IMR-90 (cell line): ENCODE results near the gene STOX2. TPM values are rescaled to one million over a fixed set of nuclear protein-coding genes. Genes with fewer than 3 reads are reported as not detected.

Source experiments
- ATAC-seq: fragments of 200-7000 bp; cut with Tn5 transposase; 2 replicates; pipeline ENCODE4 v1.9.1; 2020; ENCODE audit warnings: low read depth, mild to moderate bottlenecking, moderate library complexity
- BruUV-seq: library from RNA; stranded (reverse); fragments of 400-500 nt; replicated peaks from 2 replicates; lab custom pipeline; 2021; lab: Mats Ljungman, UMichigan
- CTCF ChIA-PET: fragments of 300-600 bp; formaldehyde crosslinking; extraction: SDS; loops from one replicate; lab custom pipeline; 2021; ENCODE audit warnings: antibody characterized with exemption; lab: Yijun Ruan, JAX
- POLR2A ChIA-PET: fragments of 300-600 bp; sonication (Branson Sonifier 250); formaldehyde crosslinking; loops from one replicate; lab custom pipeline; 2022; ENCODE audit warnings: antibody characterized with exemption; ENCODE audit not compliant: unreplicated experiment; lab: Charles Lee
- DNase-seq: peaks from one replicate; pipeline ENCODE4 v3.0.0; 2013
- H2AFZ ChIP-seq: replicated peaks from 2 replicates; pipeline ENCODE3; 2013; ENCODE audit warnings: low read length, mild to moderate bottlenecking; ENCODE audit not compliant: poor library complexity
- H2AK5ac ChIP-seq: 2 replicates; pipeline ENCODE4 v1.6.1; 2013; ENCODE audit warnings: low read depth, low read length, inconsistent platforms
- H2AK9ac ChIP-seq: replicated peaks from 2 replicates; pipeline ENCODE3; 2013; ENCODE audit warnings: mild to moderate bottlenecking, low read depth, low read length, moderate library complexity; ENCODE audit not compliant: poor library complexity
- H2BK120ac ChIP-seq: 2 replicates; pipeline ENCODE4 v1.6.1; 2013; ENCODE audit warnings: low read depth, low read length, inconsistent platforms
- H2BK15ac ChIP-seq: 3 replicates; pipeline ENCODE4 v1.6.1; 2013; ENCODE audit warnings: low read depth, low read length, inconsistent platforms
- H2BK20ac ChIP-seq: 2 replicates; pipeline ENCODE4 v1.6.1; 2013; ENCODE audit warnings: low read depth, mild to moderate bottlenecking, inconsistent platforms, low read length, moderate library complexity
- H2BK5ac ChIP-seq: 2 replicates; pipeline ENCODE4 v1.6.1; 2013; ENCODE audit warnings: mild to moderate bottlenecking, low read depth, low read length, inconsistent platforms; ENCODE audit not compliant: poor library complexity, severe bottlenecking
- H3K14ac ChIP-seq: replicated peaks from 2 replicates; pipeline ENCODE4 v1.6.1; 2013; ENCODE audit warnings: low read depth, low read length, inconsistent platforms
- H3K18ac ChIP-seq: 2 replicates; pipeline ENCODE4 v1.6.1; 2013; ENCODE audit warnings: low read depth, low read length, control low read depth
- H3K23ac ChIP-seq: 2 replicates; pipeline ENCODE4 v1.6.1; 2013; ENCODE audit warnings: low read depth, low read length, inconsistent platforms
- H3K27ac ChIP-seq: 2 replicates; pipeline ENCODE4 v1.5.1; 2013; ENCODE audit warnings: mild to moderate bottlenecking, control low read depth, low read length; ENCODE audit not compliant: insufficient read depth
- H3K27me3 ChIP-seq: 2 replicates; pipeline ENCODE4 v1.6.1; 2013; ENCODE audit warnings: low read length; ENCODE audit not compliant: control insufficient read depth, insufficient read depth
- H3K36me3 ChIP-seq: 2 replicates; pipeline ENCODE4 v1.6.1; 2013; ENCODE audit warnings: low read length, mixed read lengths; ENCODE audit not compliant: control insufficient read depth, insufficient read depth
- H3K4ac ChIP-seq: 2 replicates; pipeline ENCODE4 v1.6.1; 2013; ENCODE audit warnings: low read depth, low read length, inconsistent platforms
- H3K4me1 ChIP-seq: 2 replicates; pipeline ENCODE4 v1.6.1; 2013; ENCODE audit warnings: low read length, mixed read lengths; ENCODE audit not compliant: control insufficient read depth, insufficient read depth
- H3K4me2 ChIP-seq: 2 replicates; pipeline ENCODE4 v1.6.1; 2013; ENCODE audit warnings: low read depth, mild to moderate bottlenecking, control low read depth, low read length, moderate library complexity
- H3K4me3 ChIP-seq: 2 replicates; pipeline ENCODE4 v1.5.1; 2013; ENCODE audit warnings: low read depth, mild to moderate bottlenecking, control low read depth, low read length, moderate library complexity; ENCODE audit not compliant: insufficient read depth
- H3K56ac ChIP-seq: 2 replicates; pipeline ENCODE4 v1.6.1; 2013; ENCODE audit warnings: low read length, inconsistent platforms; ENCODE audit not compliant: insufficient read depth; ENCODE audit errors: extremely low read depth
- H3K79me1 ChIP-seq, 2 experiments: 2 replicates each; pipeline ENCODE4 v1.6.1; 2013; ENCODE audit warnings: low read length in 2 of 2, inconsistent platforms in 1 of 2, low read depth in 1 of 2
- H3K9ac ChIP-seq: 2 replicates; pipeline ENCODE4 v1.6.1; 2013; ENCODE audit warnings: low read depth, low read length, control low read depth
- H3K9me1 ChIP-seq: 2 replicates; pipeline ENCODE4 v1.6.1; 2013; ENCODE audit warnings: low read length, inconsistent platforms; ENCODE audit not compliant: insufficient read depth
- H3K9me3 ChIP-seq: 2 replicates; pipeline ENCODE4 v1.6.1; 2013; ENCODE audit warnings: low read length; ENCODE audit not compliant: control insufficient read depth, insufficient read depth
- H4K20me1 ChIP-seq: 2 replicates; pipeline ENCODE4 v1.6.1; 2013; ENCODE audit warnings: low read length, inconsistent platforms; ENCODE audit not compliant: insufficient read depth
- H4K5ac ChIP-seq: 2 replicates; pipeline ENCODE4 v1.6.1; 2013; ENCODE audit warnings: mild to moderate bottlenecking, low read depth, low read length, control low read depth
- H4K8ac ChIP-seq, 2 experiments: 2 replicates each; pipeline ENCODE4 v1.6.1; 2013; ENCODE audit warnings: low read depth in 2 of 2, low read length in 2 of 2, control low read depth in 1 of 2, inconsistent platforms in 1 of 2
- H4K91ac ChIP-seq: 2 replicates; pipeline ENCODE4 v1.6.1; 2013; ENCODE audit warnings: low read depth, low read length, inconsistent platforms; ENCODE audit not compliant: insufficient read depth
- BHLHE40 ChIP-seq: fragments of 150-350 bp; IDR thresholded peaks from 2 replicates; pipeline ENCODE4 v1.6.1; 2016; ENCODE audit warnings: mild to moderate bottlenecking, low read depth, low read length
- ELK1 ChIP-seq: fragments of 150-350 bp; IDR thresholded peaks from 2 replicates; pipeline ENCODE4 v1.6.1; 2016; ENCODE audit warnings: low read depth, mild to moderate bottlenecking, low read length, moderate library complexity, borderline replicate concordance
- FOS ChIP-seq: fragments of 150-350 bp; IDR thresholded peaks from 2 replicates; pipeline ENCODE4 v1.6.1; 2016; ENCODE audit warnings: low read depth, low read length
- MAFK ChIP-seq: IDR thresholded peaks from 2 replicates; pipeline ENCODE4 v1.6.1; 2012; ENCODE audit warnings: low read depth, low read length, improper control_type of control experiment
- MXI1 ChIP-seq: IDR thresholded peaks from 2 replicates; pipeline ENCODE4 v1.6.1; 2012; ENCODE audit warnings: low read depth, mild to moderate bottlenecking, low read length, moderate library complexity, borderline replicate concordance
- NFE2L2 ChIP-seq: fragments of 150-350 bp; IDR thresholded peaks from 2 replicates; pipeline ENCODE4 v1.6.1; 2016; ENCODE audit warnings: low read depth, mild to moderate bottlenecking, low read length
- POLR2A ChIP-seq: IDR thresholded peaks from 2 replicates; pipeline ENCODE4 v1.6.1; 2012; ENCODE audit warnings: mild to moderate bottlenecking, low read depth, low read length
- RCOR1 ChIP-seq: IDR thresholded peaks from 2 replicates; pipeline ENCODE4 v1.6.1; 2012; ENCODE audit warnings: mild to moderate bottlenecking, low read length, improper control_type of control experiment; ENCODE audit not compliant: insufficient replicate concordance
- RFX5 ChIP-seq: IDR thresholded peaks from 2 replicates; pipeline ENCODE4 v1.8.0; 2012; ENCODE audit warnings: low read depth, mild to moderate bottlenecking, low read length, moderate library complexity
- SMC3 ChIP-seq: fragments of 150-350 bp; IDR thresholded peaks from 2 replicates; pipeline ENCODE4 v1.6.1; 2016; ENCODE audit warnings: low read depth, mild to moderate bottlenecking, antibody characterized with exemption, low read length, moderate library complexity
- WGBS, 2 experiments: methylation state at CpG; one replicate each; pipeline versions ENCODE4 v1.1.5 to v1.1.7; 2013; ENCODE audit warnings: missing lambda C conversion rate in 2 of 2; ENCODE audit not compliant: insufficient read length in 1 of 2; ENCODE audit errors: extremely low coverage in 2 of 2; 5-methylcytosine and 5-hydroxymethylcytosine counted together
- dilution Hi-C: fragments of 300-500 bp; cut with HindIII; formaldehyde crosslinking; loops from one replicate; pipeline ENCODE4 v1.14.3; 2018; ENCODE audit warnings: low sequenced_read_pairs; ENCODE audit not compliant: unreplicated experiment
- in situ Hi-C: fragments of 300-500 bp; cut with MboI; formaldehyde crosslinking; loops from 3 replicates; pipeline ENCODE4 v1.14.3; 2019; ENCODE audit warnings: low sequenced_read_pairs, inconsistent platforms, mixed read lengths
- intact Hi-C: fragments of 100-400 bp; cut with micrococcal nuclease; formaldehyde crosslinking; loops from 2 replicates; pipeline ENCODE4 v1.10.0; 2022
- polyA plus RNA-seq, 3 experiments: library from polyadenylated mRNA; depleted of rRNA; stranded (reverse); fragments of >200 nt; gene quantifications; 2 replicates each; pipeline ENCODE4 v1.2.3, GENCODE V29; 2012; ENCODE audit warnings: low replicate concordance in 1 of 3
- total RNA-seq: library from RNA; depleted of rRNA; stranded (reverse); fragments of >200 nt; gene quantifications from 2 replicates; pipeline ENCODE4 v1.2.3, GENCODE V29; 2012
- TF ChIP-seq, protein P1 (sequence below): fragments of 150-350 bp; IDR thresholded peaks from 2 replicates; pipeline ENCODE4 v1.6.1; 2017; ENCODE audit warnings: mild to moderate bottlenecking, antibody characterized with exemption, low read length, low read depth
- TF ChIP-seq, protein P2 (sequence below): conservative IDR thresholded peaks from 2 replicates; pipeline ENCODE4 v1.5.1; 2012; ENCODE audit warnings: mild to moderate bottlenecking, low read depth, low read length, improper control_type of control experiment

STOX2 gene
- total and polyA plus RNA-seq, 2 of the 4 experiments (the other 2 are of a cell fraction) = 1.1 to 5.4 TPM

DNA sequence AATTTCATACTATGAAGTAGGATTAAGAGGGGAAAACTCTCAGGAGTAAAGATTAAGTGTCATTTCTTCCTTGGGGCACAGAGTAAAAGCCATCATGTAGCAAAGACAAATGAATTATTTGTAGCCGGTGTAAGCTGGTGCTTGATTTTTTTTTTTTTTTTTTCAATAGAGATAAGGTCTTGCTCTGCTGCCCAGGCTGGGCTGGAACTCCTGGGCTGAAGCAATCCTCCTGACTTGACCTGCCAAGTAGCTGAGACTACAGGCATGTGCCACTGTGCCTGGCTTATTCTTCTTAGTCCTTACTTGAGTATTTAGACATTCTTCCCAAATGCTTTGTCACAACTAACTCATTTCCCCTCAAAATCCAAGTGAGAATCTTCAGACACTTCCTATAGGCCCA is 125.7 kb downstream of the STOX2 start:
- no peak overlapping the region for H3K18ac ChIP-seq
- no peak overlapping the region for H3K4me3 ChIP-seq
- H4K8ac ChIP-seq = no peak overlapping the region
- no peaks in the 10 kb centered on the region for H4K20me1 ChIP-seq
- ATAC-seq (no peak), DNase-seq (no peak)
- no peak overlapping the region for H2BK5ac ChIP-seq
- no peak overlapping the region for H4K5ac ChIP-seq
- no peak overlapping the region for H2BK15ac ChIP-seq
- TF ChIP-seq RCOR1 (no peak), MAFK (no peak), ELK1 (no peak), NFE2L2 (no peak), FOS (no peak), RFX5 (no peak), SMC3 (no peak), MXI1 (no peak), BHLHE40 (no peak), POLR2A (no peak)
- TF ChIP-seq, protein P1, sequence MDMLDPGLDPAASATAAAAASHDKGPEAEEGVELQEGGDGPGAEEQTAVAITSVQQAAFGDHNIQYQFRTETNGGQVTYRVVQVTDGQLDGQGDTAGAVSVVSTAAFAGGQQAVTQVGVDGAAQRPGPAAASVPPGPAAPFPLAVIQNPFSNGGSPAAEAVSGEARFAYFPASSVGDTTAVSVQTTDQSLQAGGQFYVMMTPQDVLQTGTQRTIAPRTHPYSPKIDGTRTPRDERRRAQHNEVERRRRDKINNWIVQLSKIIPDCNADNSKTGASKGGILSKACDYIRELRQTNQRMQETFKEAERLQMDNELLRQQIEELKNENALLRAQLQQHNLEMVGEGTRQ = no peak
- TF ChIP-seq, protein P2, sequence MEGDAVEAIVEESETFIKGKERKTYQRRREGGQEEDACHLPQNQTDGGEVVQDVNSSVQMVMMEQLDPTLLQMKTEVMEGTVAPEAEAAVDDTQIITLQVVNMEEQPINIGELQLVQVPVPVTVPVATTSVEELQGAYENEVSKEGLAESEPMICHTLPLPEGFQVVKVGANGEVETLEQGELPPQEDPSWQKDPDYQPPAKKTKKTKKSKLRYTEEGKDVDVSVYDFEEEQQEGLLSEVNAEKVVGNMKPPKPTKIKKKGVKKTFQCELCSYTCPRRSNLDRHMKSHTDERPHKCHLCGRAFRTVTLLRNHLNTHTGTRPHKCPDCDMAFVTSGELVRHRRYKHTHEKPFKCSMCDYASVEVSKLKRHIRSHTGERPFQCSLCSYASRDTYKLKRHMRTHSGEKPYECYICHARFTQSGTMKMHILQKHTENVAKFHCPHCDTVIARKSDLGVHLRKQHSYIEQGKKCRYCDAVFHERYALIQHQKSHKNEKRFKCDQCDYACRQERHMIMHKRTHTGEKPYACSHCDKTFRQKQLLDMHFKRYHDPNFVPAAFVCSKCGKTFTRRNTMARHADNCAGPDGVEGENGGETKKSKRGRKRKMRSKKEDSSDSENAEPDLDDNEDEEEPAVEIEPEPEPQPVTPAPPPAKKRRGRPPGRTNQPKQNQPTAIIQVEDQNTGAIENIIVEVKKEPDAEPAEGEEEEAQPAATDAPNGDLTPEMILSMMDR = no peak
- H3K4me2 ChIP-seq = no peak overlapping the region
- H3K36me3 ChIP-seq = no peaks in the 10 kb centered on the region
- dilution Hi-C loops (no loop called here), intact Hi-C loops (no loop called here), in situ Hi-C loops (no loop called here)
- H3K23ac ChIP-seq = no peak overlapping the region
- H3K56ac ChIP-seq = no peak overlapping the region
- H3K27ac ChIP-seq = no peak overlapping the region
- no peak overlapping the region for H2AK5ac ChIP-seq
- H2AK9ac ChIP-seq = no peak overlapping the region
- H3K9me1 ChIP-seq = no peaks in the 10 kb centered on the region
- no peaks in the 10 kb centered on the region; the same call in 1 of the 2 replicates for H3K27me3 ChIP-seq
- H4K91ac ChIP-seq = no peak overlapping the region
- no peak overlapping the region for H3K14ac ChIP-seq
- ChIA-PET CTCF (no interaction called here), POLR2A (no interaction called here)
- H3K79me1 ChIP-seq = no peaks in the 10 kb centered on the region
- H2BK20ac ChIP-seq = no peak overlapping the region
- H3K4ac ChIP-seq = no peak overlapping the region
- H2BK120ac ChIP-seq = no peak overlapping the region
- peaks cover 2% of the 10 kb centered on the region; the same call in 1 of the 2 replicates for H3K4me1 ChIP-seq
- H2AFZ ChIP-seq = no peak overlapping the region
- WGBS, 2 experiments = 100% methylated on average over 1 of the region's 1 CpG; no CpG with 5 or more reads in 1 of the 2 experiments
- H3K9me3 ChIP-seq = no peaks in the 10 kb centered on the region
- BruUV-seq = no TSS peak
- H3K9ac ChIP-seq = no peak overlapping the region
